ENCODE results near the gene UPP2.

The UPP2 gene

GRCh38 chr2:158101384-158101926, at the start of gene UPP2:
TSS of gene UPP2 (plus strand) at chr2:158101876. CDS start at chr2:158102064, 188 bp downstream.
- no peak for DNase-seq (ENCODE audit: low spot score)
- TF ChIP-seq CTCF (IDR thresholded peaks at IDR 0.05; ENCODE audit: extremely low read depth, missing control alignments): no peak

GRCh38 chr2:158052761-158053160, 48.9 kb upstream of the UPP2 start:
- TF ChIP-seq CTCF (IDR thresholded peaks at IDR 0.05; ENCODE audit: extremely low read depth, missing control alignments): no peak
- DNase-seq (ENCODE audit: low spot score): no peak

- no peak for DNase-seq (ENCODE audit: low spot score)
These were observed 44.8 kb upstream of the UPP2 start for GRCh38 chr2:158056875-158057274.

GRCh38 chr2:158060160-158060834, 41.4 kb upstream of the UPP2 start:
- DNase-seq (ENCODE audit: low spot score): no peak
- no peak for TF ChIP-seq CTCF (IDR thresholded peaks at IDR 0.05; ENCODE audit: extremely low read depth, missing control alignments)

More at GRCh38 chr2:158056875-158057274, 44.8 kb upstream of the UPP2 start:
- no peak for TF ChIP-seq CTCF (IDR thresholded peaks at IDR 0.05; ENCODE audit: extremely low read depth, missing control alignments)

GRCh38 chr2:158060835-158061435, 40.7 kb upstream of the UPP2 start:
- no peak for DNase-seq (ENCODE audit: low spot score)
- no peak for TF ChIP-seq CTCF (IDR thresholded peaks at IDR 0.05; ENCODE audit: extremely low read depth, missing control alignments)

GRCh38 chr2:158061763-158062162, 39.9 kb upstream of the UPP2 start:
- DNase-seq (ENCODE audit: low spot score): no peak
- no peak for TF ChIP-seq CTCF (IDR thresholded peaks at IDR 0.05; ENCODE audit: extremely low read depth, missing control alignments)

GRCh38 chr2:158066046-158066713, 35.5 kb upstream of the UPP2 start:
- TF ChIP-seq CTCF (IDR thresholded peaks at IDR 0.05; ENCODE audit: extremely low read depth, missing control alignments): no peak
- no peak for DNase-seq (ENCODE audit: low spot score)
